HepG2 (cell line): ENCODE results near the gene ATP6V1G2. TPM values are rescaled to one million over a fixed set of nuclear protein-coding genes. Genes with fewer than 3 reads are reported as not detected.
A peak's percentile ranks its signal among the peaks of the same experiment; 100 is the strongest.

Experiments used
- ATAC-seq: fragments of 200-7000 bp; cut with Tn5 transposase; 3 replicates; pipeline ENCODE4 v1.9.1; 2020; ENCODE audit warnings: mild to moderate bottlenecking, moderate library complexity
- BruUV-seq: library from RNA; stranded (reverse); fragments of 400-500 nt; replicated peaks from 2 replicates; lab custom pipeline; 2021; lab: Mats Ljungman, UMichigan
- CTCF ChIA-PET: fragments of 300-600 bp; formaldehyde crosslinking; extraction: SDS; loops from one replicate; lab custom pipeline; 2021; ENCODE audit warnings: low total read pairs, inconsistent platforms, low intra/inter-chr PET ratio; lab: Yijun Ruan, JAX
- POLR2A ChIA-PET: fragments of 350-600 bp; sonication (Branson Sonifier 250); formaldehyde crosslinking; loops from one replicate; lab custom pipeline; 2020; ENCODE audit warnings: antibody characterized with exemption, inconsistent platforms; lab: Yijun Ruan, JAX
- DNase-seq: peaks from one replicate; pipeline ENCODE4 v3.0.0-alpha.2; 2015; ENCODE audit warnings: low spot score
- FAIRE-seq: peaks from 3 replicates; lab custom pipeline; 2011; peaks lifted over from hg19 to GRCh38; lab: Jason Lieb, UNC
- H2AFZ ChIP-seq: one replicate; pipeline ENCODE4 v1.6.1; 2011; ENCODE audit warnings: low read length, inconsistent platforms
- H3K27ac ChIP-seq: fragments of 300-600 bp; 3 replicates; pipeline ENCODE4 v1.8.0; 2011; ENCODE audit warnings: mixed run types, mild to moderate bottlenecking, mixed read lengths, low read length, inconsistent platforms; ENCODE audit not compliant: insufficient read depth; ENCODE audit errors: extremely low read length
- H3K27me3 ChIP-seq, 2 experiments: fragments of 200-600 bp in 1 of 2; 2 replicates in 1 of 2; 3 replicates in 1 of 2; pipeline versions ENCODE4 v1.6.0 to v1.8.0; 2011; ENCODE audit warnings: low read length in 2 of 2, mild to moderate bottlenecking in 2 of 2, moderate library complexity in 2 of 2, inconsistent platforms in 1 of 2; ENCODE audit not compliant: insufficient read depth in 2 of 2, control insufficient read depth in 1 of 2
- H3K36me3 ChIP-seq, 2 experiments: fragments of 200-600 bp in 1 of 2; replicated peaks in 1 of 2; 2 replicates in 1 of 2; 3 replicates in 1 of 2; pipeline versions ENCODE4 v1.5.1 to v1.8.0; 2011; ENCODE audit warnings: low read length in 2 of 2, inconsistent platforms in 1 of 2; ENCODE audit not compliant: insufficient read depth in 2 of 2, control insufficient read depth in 1 of 2
- H3K4me1 ChIP-seq: 2 replicates; pipeline ENCODE4 v1.5.1; 2012; ENCODE audit warnings: low read length, inconsistent platforms; ENCODE audit not compliant: insufficient read depth
- H3K4me2 ChIP-seq: 2 replicates; pipeline ENCODE4 v1.6.0; 2011; ENCODE audit warnings: low read depth, low read length, inconsistent platforms
- H3K4me3 ChIP-seq, 3 experiments: fragments of 200-600 bp in 1 of 3; sonication (generic), shearing (Covaris generic) in 1 of 3; replicated peaks in 1 of 3; 2 replicates each; pipeline ENCODE4 v1.5.1; 2011 to 2016; ENCODE audit warnings: low read length in 3 of 3, inconsistent platforms in 2 of 3, low read depth in 2 of 3, mild to moderate bottlenecking in 2 of 3, control low read depth in 1 of 3, mixed read lengths in 1 of 3; ENCODE audit not compliant: insufficient read depth in 1 of 3
- H3K79me2 ChIP-seq: one replicate; pipeline ENCODE4 v1.6.1; 2011; ENCODE audit warnings: low read length, inconsistent platforms; ENCODE audit not compliant: insufficient read depth
- H3K9ac ChIP-seq: 2 replicates; pipeline ENCODE4 v1.6.0; 2011; ENCODE audit warnings: mild to moderate bottlenecking, low read depth, low read length, inconsistent platforms; ENCODE audit not compliant: insufficient read depth
- H3K9me3 ChIP-seq: 2 replicates; pipeline ENCODE4 v1.5.1; 2012; ENCODE audit warnings: mild to moderate bottlenecking, low read length
- H4K20me1 ChIP-seq: 2 replicates; pipeline ENCODE4 v1.6.0; 2011; ENCODE audit warnings: inconsistent platforms, mild to moderate bottlenecking, low read length, moderate library complexity; ENCODE audit not compliant: insufficient read depth
- ARID5B ChIP-seq: IDR thresholded peaks from 2 replicates; pipeline ENCODE4 v1.4.0; 2020; ENCODE audit warnings: mild to moderate bottlenecking, missing genetic modification reagents
- DNMT3B ChIP-seq: conservative IDR thresholded peaks from 2 replicates; pipeline ENCODE4 v1.6.1; 2016; ENCODE audit warnings: missing biosample characterization, control low read depth
- IKZF5 ChIP-seq: IDR thresholded peaks from 2 replicates; pipeline ENCODE4 v1.6.1; 2018; ENCODE audit warnings: missing genetic modification reagents, mild to moderate bottlenecking, missing compliant biosample characterization
- THAP9 ChIP-seq: sonication (generic); formaldehyde crosslinking; IDR thresholded peaks from 2 replicates; pipeline ENCODE4; 2020; ENCODE audit warnings: missing genetic modification reagents, mild to moderate bottlenecking, borderline replicate concordance
- TOE1 ChIP-seq: sonication (generic); formaldehyde crosslinking; IDR thresholded peaks from 2 replicates; pipeline ENCODE4 v1.4.0; 2020; ENCODE audit warnings: mild to moderate bottlenecking, missing genetic modification reagents
- YEATS4 ChIP-seq: sonication (generic); formaldehyde crosslinking; IDR thresholded peaks from 2 replicates; pipeline ENCODE4 v1.4.0; 2020; ENCODE audit warnings: missing genetic modification reagents, borderline replicate concordance
- ZBTB37 ChIP-seq: sonication (generic); formaldehyde crosslinking; IDR thresholded peaks from 2 replicates; pipeline ENCODE4 v1.4.0; 2020; ENCODE audit warnings: mild to moderate bottlenecking, missing genetic modification reagents
- ZBTB8A ChIP-seq: sonication (generic); formaldehyde crosslinking; IDR thresholded peaks from 2 replicates; pipeline ENCODE4 v1.4.0; 2020; ENCODE audit warnings: mild to moderate bottlenecking, low read depth, missing genetic modification reagents, borderline replicate concordance
- ZNF263 ChIP-seq: sonication (generic); formaldehyde crosslinking; IDR thresholded peaks from 2 replicates; pipeline ENCODE4 v1.4.0; 2020; ENCODE audit warnings: missing genetic modification reagents
- ZNF296 ChIP-seq: sonication (generic); formaldehyde crosslinking; conservative IDR thresholded peaks from 2 replicates; pipeline ENCODE4 v1.5.0; 2020; ENCODE audit warnings: mild to moderate bottlenecking, missing genetic modification reagents
- ZNF451 ChIP-seq: sonication (generic); formaldehyde crosslinking; IDR thresholded peaks from 2 replicates; pipeline ENCODE4 v1.5.0; 2020; ENCODE audit warnings: mild to moderate bottlenecking, missing genetic modification reagents
- WGBS: methylation state at CpG from one replicate; pipeline ENCODE4 v1.1.6; 2017; ENCODE audit warnings: low lambda C conversion rate; 5-methylcytosine and 5-hydroxymethylcytosine counted together
- in situ Hi-C: cut with HindIII; loops from 2 replicates; pipeline ENCODE4 v1.10.0; 2017; ENCODE audit warnings: low pct_unique_long_range_greater_than_20kb; ENCODE audit not compliant: extremely low pct_ligation_motif_present
- intact Hi-C: fragments of 100-400 bp; cut with micrococcal nuclease; formaldehyde crosslinking; loops from one replicate; pipeline ENCODE4 v1.10.0; 2022; ENCODE audit not compliant: unreplicated experiment
- polyA plus RNA-seq, 8 experiments: library from polyadenylated mRNA; depleted of rRNA in 3 of 8; stranded (reverse) in 7 of 8; unstranded in 1 of 8; fragments of >200 nt; fragmentation: Illumina TruSeq in 4 of 8; extraction: Trizol in 4 of 8; gene quantifications; 2 replicates each; pipeline versions ENCODE4 v1.2.1 to v1.2.3, GENCODE V29; 2011 to 2016; ENCODE audit warnings: low read depth in 4 of 8, missing spikeins in 1 of 8, mixed read lengths in 1 of 8; ENCODE audit not compliant: insufficient read depth in 1 of 8
- total RNA-seq, 5 experiments: library from RNA; depleted of rRNA; stranded (reverse); fragments of >200 nt; fragmentation: Illumina TruSeq; extraction: Trizol; gene quantifications; 2 replicates each; pipeline ENCODE4 v1.2.3, GENCODE V29; 2016; ENCODE audit warnings: low read depth in 1 of 5

The ATP6V1G2 gene
- total and polyA plus RNA-seq, 2 of the 13 experiments (the other 11 are each of a cell fraction or from before 2014, with no cell fraction given) = 0.27 to 0.83 TPM

GRCh38 chr6:31582230-31582643 lies 35.8 kb upstream of the ATP6V1G2 start, which contains the start of gene LTB:
Gene LTB, minus strand, starts transcription at chr6:31582424. Its CDS starts 7 bp downstream, at chr6:31582417.
- ATAC-seq (peak; percentile 53), DNase-seq (no peak), FAIRE-seq (no peak)
- Histone ChIP-seq H2AFZ (peak within 1 kb of the TSS; percentile 64), H3K4me1 (peaks cover 25% of the 10 kb centered on the region), H3K4me3 (peak within 1 kb of the TSS; percentile 67 to 88 (median 78)), H3K4me2 (peak within 1 kb of the TSS; percentile 99), H3K9me3 (no peaks in the 10 kb centered on the region), H3K36me3 (no peaks in the 10 kb centered on the region), H4K20me1 (no peaks in the 10 kb centered on the region), H3K9ac (peak within 1 kb of the TSS; percentile 65), H3K27me3 (peaks cover 7 to 64% of the 10 kb centered on the region in 2 experiments; a peak in 4 of 5 replicates), H3K27ac (no peak within 1 kb of the TSS), H3K79me2 (no peaks in the 10 kb centered on the region)
- intact Hi-C loops (loop anchor here (1.0 to 5.0 kb wide), 2 partner anchors 21 to 35 kb away; partner anchors contain the start of genes ATP6V1G2 and NFKBIL1), in situ Hi-C loops (no loop called here)
- ChIA-PET CTCF (interaction anchor here (3.2 kb wide), 1 partner anchor 16 kb away, joined by 35 read pairs; no protein-coding TSS in a partner anchor), POLR2A (interaction anchor here (1.0 to 2.8 kb wide), 4 partner anchors 16 to 245 kb away, joined by 3 to 15 read pairs (median 3); partner anchors contain the start of genes DDX39B and HSPA1B)
- WGBS = 28% methylated on average over 3 of the region's 3 CpGs
- BruUV-seq = no TSS peak
- TF ChIP-seq IKZF5 (CRISPR knock-in tag) (no peak), ZBTB8A (CRISPR knock-in tag) (no peak), DNMT3B (CRISPR knock-in tag) (no peak), TOE1 (CRISPR knock-in tag) (no peak), THAP9 (CRISPR knock-in tag) (no peak), YEATS4 (no peak), ZNF296 (CRISPR knock-in tag) (no peak), ZNF451 (CRISPR knock-in tag) (0 out of 2 replicates have a peak, but pooled peaks have one; percentile 29), ZNF263 (CRISPR knock-in tag) (peak; percentile 50; the same call in 1 of the 2 replicates), ZBTB37 (no peak), ARID5B (no peak)
